HG03280 (cell line): Measurements from ENCODE around the gene PHACTR3.

ENCODE experiments used
- ATAC-seq: cut with Tn5 transposase; IDR thresholded peaks from one replicate; pipeline ENCODE4 v1.9.1; 2021; ENCODE audit warnings: mild to moderate bottlenecking, moderate library complexity; ENCODE audit not compliant: unreplicated experiment

The PHACTR3 gene

DNA sequence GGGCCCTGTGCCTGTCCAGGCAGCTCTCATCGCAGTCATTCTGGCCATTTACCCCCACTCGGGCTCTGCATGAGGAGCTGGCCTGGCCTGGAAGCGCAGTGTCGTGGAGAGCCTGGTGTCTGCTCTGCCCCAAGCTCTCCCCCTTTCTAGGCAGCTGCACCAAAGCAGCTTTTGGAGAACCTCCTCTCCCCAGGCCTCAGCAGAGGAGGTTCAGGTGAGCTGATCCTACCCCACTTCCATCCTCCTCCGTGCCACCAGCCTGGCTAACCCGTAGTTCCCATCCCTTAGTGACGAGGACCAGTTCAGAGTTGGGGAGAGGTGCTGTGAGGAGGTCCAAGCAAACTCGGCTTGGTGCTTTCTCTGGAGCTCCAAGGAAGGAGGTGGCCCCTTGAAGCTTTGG is 30.5 kb upstream of the PHACTR3 start:
- ATAC-seq, result no peak

DNA sequence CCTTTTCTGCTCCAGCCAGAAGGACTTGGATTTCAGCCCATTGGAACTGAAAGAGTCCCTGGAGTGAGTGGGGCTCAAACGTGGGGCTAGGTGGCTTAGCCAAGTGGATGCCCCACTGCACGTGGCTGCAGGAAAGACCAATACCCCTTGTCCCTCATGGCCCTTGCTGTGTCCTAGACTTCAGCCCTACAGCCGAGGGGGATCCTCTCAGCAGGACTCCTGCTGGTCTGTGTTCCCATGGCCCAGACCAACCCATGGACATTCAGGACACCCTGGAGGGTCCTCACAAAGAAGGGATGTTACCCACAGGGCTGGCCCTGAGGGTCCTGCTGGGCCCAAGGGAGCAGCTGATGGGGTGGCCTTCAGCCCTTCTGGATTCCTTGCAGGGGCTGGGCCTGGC is 30.0 kb upstream of the PHACTR3 start:
- no peak for ATAC-seq

DNA sequence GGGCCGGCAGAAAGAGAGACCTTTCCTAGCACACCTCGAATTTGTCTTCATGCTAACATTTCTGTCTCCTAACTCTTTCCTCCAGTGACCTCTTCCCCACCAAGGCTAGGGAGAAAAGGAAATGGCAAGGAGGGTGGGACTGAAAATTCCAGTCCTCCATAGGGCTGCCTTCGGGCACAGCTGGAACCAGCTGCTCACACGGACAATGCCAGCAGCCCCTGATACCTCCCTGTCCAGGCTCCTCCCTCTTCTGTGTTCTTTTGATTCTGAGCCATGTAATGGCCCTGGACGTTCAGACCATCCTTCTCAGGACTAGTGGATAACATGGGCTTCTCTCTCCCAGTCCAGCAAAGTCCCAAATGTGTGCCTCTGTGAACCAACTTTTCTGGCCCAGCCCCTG is 29.1 kb upstream of the PHACTR3 start:
- ATAC-seq, result no peak

DNA sequence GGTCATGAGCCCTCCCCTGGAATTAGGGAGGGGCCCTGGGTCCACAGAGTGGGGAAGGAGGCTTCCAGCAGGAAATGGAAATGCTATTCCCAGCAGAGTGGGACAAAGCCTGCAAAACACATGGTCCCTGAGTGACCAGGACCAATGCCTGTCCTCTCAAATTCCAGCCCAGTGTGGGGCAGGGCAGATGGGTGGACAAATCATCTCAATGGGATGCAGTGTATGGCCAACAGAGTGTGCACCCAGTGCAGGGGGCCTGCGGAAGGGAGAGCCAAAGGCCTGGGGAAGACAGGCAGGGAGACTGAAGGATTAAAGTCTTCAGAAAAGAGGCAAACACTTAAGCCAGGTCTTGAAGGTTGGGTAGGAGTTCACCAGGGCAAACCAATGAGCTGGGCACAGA is 28.7 kb upstream of the PHACTR3 start:
- no peak for ATAC-seq

DNA sequence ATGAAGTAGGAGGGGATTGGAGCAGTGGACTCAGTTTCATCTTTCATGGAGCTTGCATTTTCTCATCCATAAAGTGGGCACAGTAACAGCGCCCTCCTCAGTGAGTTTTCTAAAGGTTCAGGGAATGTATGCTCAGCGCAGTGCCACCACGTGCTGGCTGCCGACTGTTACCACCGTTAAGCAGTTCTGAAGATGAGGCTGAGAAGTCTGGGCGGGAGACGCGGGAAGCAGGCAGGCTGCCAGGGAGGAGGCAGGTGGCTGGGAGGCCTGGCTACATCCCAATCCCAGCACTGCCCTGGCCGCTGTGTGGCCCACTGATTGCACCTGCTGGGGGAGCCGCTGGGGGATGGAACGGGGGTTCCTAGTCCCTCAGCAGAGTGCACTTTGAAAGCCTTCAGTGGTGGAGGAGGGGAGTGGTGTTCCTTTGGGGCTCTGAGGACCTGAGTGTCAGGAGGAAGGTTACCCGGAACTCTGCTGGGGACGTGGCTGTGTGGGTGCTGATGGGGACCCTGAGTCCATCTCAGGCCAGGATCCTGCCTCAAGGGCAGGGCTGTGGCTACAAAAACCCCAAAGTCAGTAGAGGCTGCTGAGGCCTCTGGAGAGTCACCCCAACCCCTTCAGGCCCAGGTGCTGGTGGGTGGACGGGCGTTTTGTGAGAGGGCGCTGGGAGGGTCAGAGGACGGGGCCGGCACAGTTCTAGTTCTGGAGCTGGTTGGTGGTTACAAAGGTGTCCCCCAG is 28.0 kb upstream of the PHACTR3 start:
- ATAC-seq, result no peak

DNA sequence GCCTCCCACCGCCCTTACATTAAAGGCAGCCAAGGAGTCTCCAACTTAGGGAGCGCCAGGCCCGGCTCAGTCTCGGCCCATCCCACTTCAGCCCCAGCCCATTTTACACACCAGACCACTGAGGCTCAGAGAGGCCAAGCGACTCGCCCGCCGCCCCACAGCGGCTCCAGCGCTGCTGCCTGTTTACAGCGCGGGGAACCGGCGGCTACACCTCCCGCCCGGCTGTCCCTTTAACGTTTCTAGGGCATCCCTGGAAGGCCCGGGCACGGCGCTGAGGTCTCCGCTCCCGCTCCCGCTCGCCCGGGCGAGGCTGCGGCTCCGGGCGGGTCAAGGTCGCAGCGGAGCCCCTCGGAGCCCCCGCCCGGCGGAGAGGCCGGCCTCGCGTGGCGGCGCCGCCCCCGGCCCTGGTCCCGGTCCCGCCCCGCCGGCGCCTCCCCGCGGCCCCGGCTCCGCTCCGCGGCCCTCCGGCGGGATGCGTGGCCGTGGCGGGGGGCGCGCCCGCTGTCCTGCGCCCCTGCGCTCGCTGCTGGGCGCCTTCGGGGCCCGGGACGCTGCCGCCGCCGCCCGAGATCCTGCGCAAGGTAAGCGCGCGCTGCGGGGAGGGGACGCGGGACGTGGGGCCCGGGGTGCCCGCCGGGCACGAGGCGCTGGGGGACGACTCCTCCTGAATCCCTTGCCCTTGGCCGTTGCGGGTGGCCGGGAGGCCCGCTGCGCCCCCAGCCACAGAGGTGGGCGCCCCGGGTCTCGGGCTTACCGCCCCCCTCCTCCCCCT is 27.1 kb upstream of the PHACTR3 start:
- ATAC-seq, result no peak

DNA sequence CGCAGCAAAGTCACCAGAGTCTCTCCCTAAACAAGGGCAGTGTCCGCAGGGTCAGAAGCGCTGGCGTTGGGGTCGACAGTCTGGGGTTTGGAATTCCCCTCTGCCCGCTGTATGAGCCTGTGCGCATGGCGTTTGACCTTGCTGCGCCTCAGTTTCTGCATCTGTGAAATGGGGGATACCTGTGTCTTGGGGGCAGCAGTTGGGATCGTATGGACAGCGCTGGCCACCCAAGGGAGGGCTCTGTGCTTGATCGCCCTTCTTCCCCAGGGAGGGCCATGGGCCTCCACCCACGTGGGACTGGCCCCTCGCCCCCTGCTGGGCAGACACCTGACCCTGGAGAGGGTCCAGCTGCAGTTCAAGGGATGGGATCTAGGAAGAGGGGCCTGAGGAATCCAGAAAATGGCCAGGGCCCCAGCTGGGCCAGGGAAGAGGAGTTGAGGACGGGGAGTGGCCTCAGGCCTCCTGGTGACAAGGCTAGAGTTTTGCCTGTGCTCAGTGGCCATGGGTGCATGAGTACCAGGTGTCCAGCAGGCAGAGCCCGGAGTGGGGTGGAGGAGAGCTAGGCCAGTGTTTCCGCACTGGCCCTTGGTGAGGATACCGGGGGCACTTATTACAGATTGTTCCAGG is 26.4 kb upstream of the PHACTR3 start:
- ATAC-seq, result no peak

DNA sequence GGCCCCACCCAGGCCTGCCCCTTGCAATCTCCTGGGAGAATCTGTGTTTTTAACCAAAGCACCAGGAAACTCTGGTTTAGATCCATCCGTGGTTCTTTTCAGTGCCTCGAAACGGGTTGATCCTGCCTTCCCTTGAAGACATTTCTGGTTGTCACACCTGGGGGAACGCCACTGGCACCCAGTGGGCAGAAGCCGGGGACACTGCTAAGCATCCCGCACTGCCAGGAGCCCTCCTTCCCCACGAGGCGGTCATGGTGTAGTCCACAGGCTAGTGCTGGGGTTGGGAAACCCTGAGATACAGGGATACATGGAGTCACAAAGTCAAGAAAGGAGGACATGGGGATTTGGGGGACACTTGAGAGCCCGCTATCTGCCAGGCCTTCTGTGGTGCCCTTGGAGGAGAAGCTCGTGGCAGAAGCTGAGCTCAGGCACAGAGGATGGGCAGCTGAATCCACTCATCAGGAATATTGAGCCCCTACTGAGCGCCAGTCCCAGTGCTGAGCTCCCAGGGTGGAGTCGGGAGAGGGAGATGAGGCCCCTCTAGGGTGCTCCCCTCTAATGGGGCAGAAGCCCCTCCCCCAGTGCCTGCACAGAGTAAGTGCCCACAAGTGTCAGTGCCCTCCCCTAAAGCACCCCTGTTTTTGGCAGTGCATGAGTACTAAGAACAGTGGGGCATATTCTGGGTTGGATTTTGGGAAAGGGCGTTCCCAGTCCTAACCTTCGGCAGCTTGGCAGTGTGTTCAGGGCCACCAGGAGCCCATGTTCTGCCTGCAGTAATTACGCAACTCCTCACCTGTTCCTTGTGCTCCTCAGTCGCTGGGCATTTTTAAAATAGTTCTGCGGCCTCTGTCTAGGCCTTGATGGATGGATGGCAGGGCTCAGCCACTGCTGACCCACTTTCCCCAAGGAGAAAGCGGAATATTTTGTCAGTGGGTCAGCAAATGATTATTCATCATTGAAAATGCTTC is 25.6 kb upstream of the PHACTR3 start:
- ATAC-seq, result no peak

DNA sequence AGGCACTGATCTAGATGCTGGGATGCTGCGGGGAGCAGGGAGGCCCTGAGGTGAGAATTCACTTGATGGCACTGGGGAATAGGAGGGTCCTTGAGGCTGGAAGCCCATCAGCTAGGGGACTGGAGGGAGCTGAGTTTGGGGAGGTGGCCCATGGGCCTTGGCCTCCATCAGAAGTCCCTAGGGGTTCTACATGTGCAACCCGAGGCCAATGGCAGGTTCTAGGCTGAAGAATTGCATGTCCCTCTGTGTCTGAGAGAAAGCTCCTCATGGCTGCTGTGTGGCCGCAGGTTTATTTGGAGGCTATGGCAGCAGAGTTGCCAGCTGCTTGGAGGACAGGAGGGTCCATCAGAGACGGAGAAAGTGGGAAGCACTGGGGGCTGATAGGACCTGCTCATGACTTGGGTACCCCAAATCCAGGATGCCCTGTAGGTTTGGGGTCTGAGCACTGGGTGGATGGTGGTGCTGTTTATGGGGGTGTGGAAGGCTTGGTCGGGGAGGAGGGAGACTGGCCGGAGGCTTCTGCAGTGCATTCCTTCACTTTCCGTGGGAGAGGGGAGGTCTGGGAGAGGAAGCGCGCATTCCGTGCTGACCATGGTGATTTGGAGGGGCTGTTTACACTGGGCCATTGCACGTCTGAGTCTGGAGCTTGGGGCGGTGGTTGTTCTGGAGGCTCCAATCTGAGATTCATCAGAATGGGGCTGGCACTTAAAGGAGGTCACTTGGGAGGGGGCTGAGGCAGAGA is 24.8 kb upstream of the PHACTR3 start:
- no peak for ATAC-seq

DNA sequence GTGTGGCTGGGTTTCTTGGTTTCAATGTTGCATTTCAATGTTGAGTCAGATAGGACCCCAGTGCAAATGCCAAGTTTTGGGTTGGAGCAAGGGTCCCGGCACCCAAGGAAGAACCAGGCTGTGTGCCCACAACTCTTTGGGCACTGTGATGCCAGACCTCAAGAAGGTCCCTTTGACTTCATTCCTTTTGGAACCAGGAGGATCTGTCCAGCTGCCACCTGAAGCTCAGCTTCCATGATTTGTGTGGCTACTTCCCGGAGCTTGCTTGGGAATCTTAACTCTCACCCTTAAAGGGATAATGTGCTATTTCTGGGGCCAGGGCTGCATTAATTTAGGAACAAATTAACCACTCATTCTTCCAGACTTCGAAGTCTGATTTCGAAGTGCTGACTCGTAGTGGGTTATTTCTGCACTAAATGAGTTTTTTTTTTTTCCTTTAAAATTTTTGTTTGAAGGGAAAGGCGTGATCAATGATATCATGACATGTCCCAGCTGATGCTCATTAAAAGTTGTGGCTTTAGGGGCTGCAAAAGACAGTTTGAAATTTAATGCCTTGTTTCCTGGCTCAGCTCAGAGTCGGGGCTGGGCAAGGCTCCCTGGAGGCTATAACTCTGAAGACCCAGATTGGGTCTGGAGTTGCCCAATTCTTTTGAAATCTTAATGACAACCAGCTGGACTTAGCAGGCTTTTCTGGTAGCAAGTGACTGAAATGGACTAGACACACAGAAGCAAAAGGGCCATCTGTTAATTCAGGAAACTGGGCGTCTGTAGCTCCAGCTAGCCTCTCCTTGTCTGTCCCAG is 24.0 kb upstream of the PHACTR3 start:
- no peak for ATAC-seq

DNA sequence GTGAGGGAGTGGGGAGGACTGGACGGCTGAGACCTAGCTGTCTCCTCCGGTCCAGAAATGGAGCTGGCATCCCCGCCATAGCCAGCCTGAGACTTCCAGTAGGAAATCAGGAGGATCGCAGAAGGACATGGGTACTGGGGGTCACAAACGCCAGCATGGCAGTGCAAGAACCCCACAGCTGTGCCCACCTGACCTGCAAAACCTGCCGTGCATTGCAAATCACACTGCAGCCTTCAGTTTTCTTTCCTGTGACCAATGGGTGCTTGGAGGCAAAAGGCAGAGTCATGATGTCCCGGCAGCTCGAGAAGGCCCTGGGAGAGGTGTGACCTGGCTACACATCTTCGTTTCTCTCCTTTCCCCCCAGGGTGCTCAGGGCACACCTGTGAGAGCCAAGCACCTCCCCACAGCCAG is 23.3 kb upstream of the PHACTR3 start:
- no peak for ATAC-seq

DNA sequence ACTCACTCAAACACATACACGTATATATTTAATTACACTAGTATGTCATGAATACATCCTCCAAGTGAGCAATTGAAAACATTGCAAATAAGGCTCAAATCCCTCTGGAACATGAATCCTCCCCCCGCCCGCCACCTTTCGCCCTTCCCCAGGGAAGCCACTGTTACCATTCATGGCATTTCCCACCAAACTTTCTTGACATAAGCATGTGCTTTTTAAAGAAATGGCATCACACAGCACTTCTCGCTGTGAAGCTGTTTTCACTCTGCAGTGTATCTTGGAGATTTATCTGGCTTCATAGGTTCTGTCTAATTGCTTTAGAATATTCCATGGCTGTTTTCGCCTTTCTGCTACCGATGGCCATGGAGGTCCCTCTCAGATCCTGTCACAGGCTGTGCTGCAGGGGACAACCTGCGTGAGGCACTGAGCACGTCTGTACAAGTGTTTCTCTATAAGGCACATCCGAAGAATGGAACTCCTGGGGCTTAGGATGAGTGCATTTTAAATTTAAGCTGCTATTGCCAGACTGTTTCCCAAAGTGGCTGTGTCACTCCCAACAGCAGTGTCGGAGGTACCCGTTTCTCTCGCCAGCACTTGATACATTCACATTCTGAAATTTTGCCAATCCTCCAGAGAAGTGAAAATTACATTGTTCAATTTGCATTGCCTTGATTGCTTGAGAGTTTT is 22.2 kb upstream of the PHACTR3 start:
- no peak for ATAC-seq

DNA sequence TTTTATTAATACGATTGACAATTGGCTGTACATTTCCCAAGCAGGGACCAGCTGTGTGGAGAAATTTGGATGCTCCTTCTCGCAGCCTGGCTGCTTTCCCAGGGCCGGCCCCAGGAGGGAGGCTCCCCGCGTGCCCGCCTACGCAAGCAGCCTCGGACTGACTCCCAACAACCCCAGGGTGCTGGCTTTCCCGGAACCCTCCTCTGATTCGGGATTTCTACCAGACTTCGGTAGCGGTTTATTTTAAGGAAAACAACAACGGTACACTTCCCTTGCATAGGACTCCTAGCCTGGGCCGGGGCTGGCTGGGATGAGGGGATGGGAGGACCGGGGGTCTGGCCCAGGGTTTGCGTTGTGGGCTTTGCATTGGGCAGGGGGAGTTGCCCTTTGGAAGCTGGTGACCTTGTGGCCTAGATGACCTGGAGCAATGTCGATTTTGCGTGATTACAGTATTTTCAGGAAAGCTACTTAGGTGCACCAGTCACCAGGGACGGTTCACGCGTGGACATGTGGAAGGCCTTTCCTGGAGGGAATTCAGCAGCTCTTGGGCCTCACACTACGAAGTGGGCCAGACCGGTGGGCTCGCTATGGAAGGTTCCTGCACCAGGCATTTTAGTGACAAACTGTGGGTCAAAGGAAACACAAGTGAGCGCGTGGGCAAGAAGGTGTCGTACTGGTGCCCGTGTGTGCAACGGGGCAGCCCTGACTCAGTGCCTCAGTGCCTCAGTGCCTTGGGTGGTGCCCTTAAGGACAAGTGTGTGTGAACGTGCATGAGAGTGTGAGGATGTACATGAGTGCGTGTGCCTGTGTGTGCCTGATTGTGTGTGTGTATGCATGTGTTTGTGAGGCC is 20.7 kb upstream of the PHACTR3 start:
- ATAC-seq, result no peak

DNA sequence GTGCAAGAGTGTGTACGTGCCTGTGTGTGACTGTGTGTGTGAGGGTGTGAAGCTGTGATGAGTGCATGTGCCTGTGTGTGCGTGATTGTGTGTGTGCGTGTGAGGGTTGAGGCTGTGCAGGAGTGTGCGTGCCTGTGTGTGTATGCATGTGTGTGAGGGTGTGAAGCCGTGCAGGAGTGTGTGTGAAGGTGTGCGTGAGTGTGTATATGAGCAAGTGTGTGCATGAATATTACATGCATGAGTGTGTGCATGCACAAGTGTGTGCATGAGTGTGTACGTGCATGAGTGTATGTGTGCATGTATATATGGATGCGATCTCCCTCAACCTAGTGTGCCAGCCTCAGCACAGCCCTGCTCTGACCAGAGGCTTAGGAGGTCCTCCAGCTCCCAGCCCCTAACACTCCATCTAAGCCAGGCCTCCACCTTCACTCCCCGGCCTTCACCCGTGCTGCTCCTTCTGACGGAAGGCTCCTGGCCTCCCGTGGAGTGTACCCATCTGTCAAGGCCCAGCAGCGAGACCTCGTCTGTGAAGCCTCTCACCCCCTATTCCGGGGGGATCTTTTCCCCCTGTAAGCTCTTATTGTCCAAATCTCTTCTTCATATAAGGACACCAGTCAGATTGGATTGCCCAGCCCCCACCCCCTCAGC is 19.9 kb upstream of the PHACTR3 start:
- no peak for ATAC-seq

DNA sequence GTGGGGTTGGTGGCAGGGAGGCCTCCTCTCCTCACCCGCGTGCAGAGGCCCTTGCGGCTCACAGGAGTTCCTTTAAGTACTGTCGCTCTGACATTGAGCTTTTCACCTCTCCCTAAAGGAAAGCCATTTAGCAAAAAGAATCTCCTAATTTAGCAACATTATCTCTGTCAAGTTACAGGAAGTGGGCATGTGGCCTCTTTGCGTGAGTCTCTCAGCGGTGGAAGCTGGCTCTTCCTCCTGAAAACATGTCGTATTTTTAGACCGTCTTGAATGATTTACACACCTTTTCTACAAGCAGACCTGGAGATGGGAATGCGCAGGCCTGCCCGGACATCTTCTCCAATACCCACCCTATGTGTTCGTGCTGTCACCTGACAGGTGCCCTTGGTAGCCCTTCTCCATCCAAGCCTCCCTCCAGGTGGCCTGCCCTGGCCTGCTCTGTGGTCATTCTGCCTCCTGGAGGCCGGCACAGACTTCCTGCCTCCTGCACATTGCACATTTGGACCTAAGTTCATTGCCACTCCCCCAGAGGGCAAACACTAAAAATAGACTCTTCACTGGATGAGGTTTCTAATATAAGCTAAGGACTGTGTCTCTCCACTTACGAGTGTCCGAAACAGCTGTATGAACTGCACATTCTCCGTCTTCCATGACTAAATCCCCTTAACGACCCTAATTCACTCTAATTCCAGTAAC is 18.5 kb upstream of the PHACTR3 start:
- no peak for ATAC-seq

DNA sequence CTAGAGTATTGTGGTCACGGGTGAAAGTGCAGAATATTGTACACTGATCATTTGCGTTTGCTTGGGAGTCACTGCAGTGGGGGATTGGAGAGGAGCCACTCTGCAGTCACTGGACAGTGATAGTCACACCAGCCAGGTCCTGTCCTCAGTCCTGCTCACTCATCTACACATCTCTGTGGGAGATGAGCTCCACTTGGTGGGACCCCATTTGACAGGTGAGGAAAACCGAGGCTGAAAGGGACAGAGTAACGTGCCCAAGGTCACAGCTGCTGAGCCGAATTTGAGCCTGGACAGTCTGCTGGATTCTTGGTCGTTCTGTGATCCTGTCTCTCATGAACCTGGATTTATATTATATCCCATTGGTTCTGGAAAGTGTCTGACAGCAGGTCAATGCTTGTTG is 17.7 kb upstream of the PHACTR3 start:
- no peak for ATAC-seq

DNA sequence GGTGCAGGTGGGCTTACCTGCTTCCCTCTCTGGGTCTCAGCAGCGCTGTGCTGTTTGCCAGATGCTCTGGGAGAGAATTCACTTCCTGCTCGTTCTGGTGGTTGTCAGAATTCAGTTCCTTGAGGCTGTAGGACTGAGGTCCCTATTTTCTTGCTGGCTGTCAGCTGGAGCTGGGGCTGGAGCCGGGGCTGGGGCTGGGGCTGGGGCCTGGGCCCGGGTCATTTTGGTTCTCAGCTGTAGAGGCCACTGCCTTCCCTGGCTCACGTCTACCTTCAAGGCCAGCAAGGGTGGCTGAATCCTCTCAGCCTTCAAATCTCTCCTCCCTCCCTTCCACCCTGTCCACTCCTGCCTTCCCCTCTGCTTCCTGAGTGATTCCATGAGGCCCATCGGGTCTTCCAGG is 16.8 kb upstream of the PHACTR3 start:
- no peak for ATAC-seq
